Measurements from ENCODE around the gene NUDT5.
A peak's percentile ranks its signal among the peaks of the same experiment; 100 is the strongest.
"Not testable (repeated sequence)": the region's sequence is repeated elsewhere in the genome, so short reads cannot be mapped to it uniquely, and the experiment has no call there.

Gene NUDT5

GRCh38 chr10:12202226-12202625, 6.5 kb upstream of the NUDT5 start:
- DNase-seq: no peak

GRCh38 chr10:12201543-12201942, 5.9 kb upstream of the NUDT5 start:
- no peak for DNase-seq

GRCh38 chr10:12200850-12201249, 5.2 kb upstream of the NUDT5 start:
- DNase-seq: no peak

GRCh38 chr10:12198156-12198555, 2.5 kb upstream of the NUDT5 start:
- no peak for DNase-seq

- peak; percentile 3 for DNase-seq
Measured at GRCh38 chr10:12196531-12197211, 980 bp upstream of the NUDT5 start.

- DNase-seq: no peak
Measured at GRCh38 chr10:12195281-12195602, 449 bp downstream of the NUDT5 start.

GRCh38 chr10:12194752-12195271, 879 bp downstream of the NUDT5 start:
- DNase-seq: peak; percentile 22

GRCh38 chr10:12193193-12193592, 2.5 kb downstream of the NUDT5 start:
- DNase-seq: peak; percentile 63

- DNase-seq: peak; percentile 35
Measured at GRCh38 chr10:12191715-12192114, 4.0 kb downstream of the NUDT5 start.

- DNase-seq: no peak
Measured at GRCh38 chr10:12189426-12189825, 6.3 kb downstream of the NUDT5 start.

GRCh38 chr10:12188656-12189055, 7.0 kb downstream of the NUDT5 start:
- no peak for DNase-seq

GRCh38 chr10:12187321-12187905, 8.3 kb downstream of the NUDT5 start:
- DNase-seq: no peak

GRCh38 chr10:12186323-12186722, 9.4 kb downstream of the NUDT5 start:
- no peak for DNase-seq

GRCh38 chr10:12184165-12184564, 11.5 kb downstream of the NUDT5 start:
- no peak for DNase-seq

- peak; percentile 15 for DNase-seq
Measured at GRCh38 chr10:12181065-12181775, 14.5 kb downstream of the NUDT5 start.

GRCh38 chr10:12180221-12180974, 15.3 kb downstream of the NUDT5 start:
- no peak for DNase-seq

- no peak for DNase-seq
Measured at GRCh38 chr10:12179606-12180170, 16.0 kb downstream of the NUDT5 start.

- peak; percentile 48 for DNase-seq
Measured at GRCh38 chr10:12177642-12178041, 18.0 kb downstream of the NUDT5 start.

GRCh38 chr10:12171512-12171911, 24.2 kb downstream of the NUDT5 start:
- not testable (repeated sequence) for DNase-seq

- no peak for DNase-seq
Measured at GRCh38 chr10:12165999-12166775, 29.5 kb downstream of the NUDT5 start.

- DNase-seq: no peak
Measured at GRCh38 chr10:12165036-12165435, 30.7 kb downstream of the NUDT5 start.

- DNase-seq: no peak
Measured at GRCh38 chr10:12164085-12164484, 31.6 kb downstream of the NUDT5 start.

All from HCEC 1CT (cell line).